SK-N-SH (cell line): ENCODE data around the gene GNG10. TPM values are rescaled to one million over a fixed set of nuclear protein-coding genes. Genes with fewer than 3 reads are reported as not detected.

Source experiments
- CTCF ChIA-PET: fragments of 300-600, 350-600 bp; formaldehyde crosslinking; extraction: SDS; loops from one replicate; lab custom pipeline; 2021; lab: Yijun Ruan, JAX
- POLR2A ChIA-PET: fragments of 350-600 bp; sonication (Branson Sonifier 250); formaldehyde crosslinking; extraction: SDS; loops from one replicate; lab custom pipeline; 2020; ENCODE audit warnings: antibody characterized with exemption, inconsistent platforms; lab: Yijun Ruan, JAX
- DNase-seq: peaks from one replicate; pipeline ENCODE4 v3.0.0; 2012
- H2AFZ ChIP-seq: fragments of 200-600 bp; sonication (generic); 2 replicates; pipeline ENCODE4 v1.8.1; 2016; ENCODE audit warnings: antibody characterized with exemption, mild to moderate bottlenecking, low read depth
- H3F3A ChIP-seq: fragments of 200-600 bp; sonication (generic); replicated peaks from 2 replicates; pipeline ENCODE3; 2016; ENCODE audit warnings: antibody characterized with exemption, mild to moderate bottlenecking; ENCODE audit not compliant: insufficient read depth
- H3K27ac ChIP-seq, 2 experiments: fragments of 200-500 bp in 1 of 2; fragments of 200-600 bp in 1 of 2; sonication (Bioruptor generic) in 1 of 2; sonication (generic), shearing (Covaris generic) in 1 of 2; 2 replicates each; pipeline versions ENCODE4 v1.5.1 to v1.6.1; 2014 to 2016; ENCODE audit warnings: low read depth in 2 of 2, inconsistent platforms in 1 of 2, low read length in 1 of 2, mild to moderate bottlenecking in 1 of 2, mixed read lengths in 1 of 2
- H3K27me3 ChIP-seq: fragments of 200-600 bp; sonication (generic), shearing (Covaris generic); 2 replicates; pipeline ENCODE4 v1.6.1; 2016; ENCODE audit warnings: mixed run types; ENCODE audit not compliant: insufficient read depth
- H3K36me3 ChIP-seq, 2 experiments: fragments of 200-500 bp in 1 of 2; fragments of 200-600 bp in 1 of 2; sonication (Bioruptor generic) in 1 of 2; sonication (generic) in 1 of 2; replicated peaks in 1 of 2; 2 replicates each; pipeline versions ENCODE3 to v1.5.1; 2014 to 2016; ENCODE audit warnings: low read length in 1 of 2, mild to moderate bottlenecking in 1 of 2; ENCODE audit not compliant: insufficient read depth in 2 of 2, control insufficient read depth in 1 of 2
- H3K4me1 ChIP-seq, 2 experiments: fragments of 200-500 bp in 1 of 2; fragments of 200-600 bp in 1 of 2; sonication (Bioruptor generic) in 1 of 2; sonication (generic), shearing (Covaris generic) in 1 of 2; 2 replicates each; pipeline versions ENCODE4 v1.5.1 to v1.6.1; 2014 to 2016; ENCODE audit warnings: low read depth in 1 of 2, low read length in 1 of 2, mixed run types in 1 of 2; ENCODE audit not compliant: insufficient read depth in 2 of 2, control insufficient read depth in 1 of 2
- H3K4me2 ChIP-seq: fragments of 200-600 bp; sonication (generic), shearing (Covaris generic); 2 replicates; pipeline ENCODE4 v1.6.1; 2017; ENCODE audit warnings: mixed run types
- H3K4me3 ChIP-seq, 2 experiments: fragments of 200-500 bp in 1 of 2; fragments of 200-600 bp in 1 of 2; sonication (Bioruptor generic) in 1 of 2; sonication (generic), shearing (Covaris generic) in 1 of 2; 2 replicates each; pipeline versions ENCODE4 v1.5.1 to v1.8.1; 2014 to 2016; ENCODE audit warnings: low read depth in 2 of 2, inconsistent platforms in 1 of 2, low read length in 1 of 2, mild to moderate bottlenecking in 1 of 2, mixed read lengths in 1 of 2, moderate library complexity in 1 of 2
- H3K79me2 ChIP-seq: fragments of 200-600 bp; sonication (generic); 2 replicates; pipeline ENCODE4 v1.8.1; 2017; ENCODE audit warnings: mild to moderate bottlenecking; ENCODE audit not compliant: insufficient read depth
- H3K9ac ChIP-seq: fragments of 200-600 bp; sonication (generic); 2 replicates; pipeline ENCODE4 v1.6.1; 2017; ENCODE audit warnings: mixed run types
- H3K9me2 ChIP-seq: fragments of 200-600 bp; sonication (generic); 2 replicates; pipeline ENCODE4 v1.6.1; 2017; ENCODE audit warnings: mixed run types
- H3K9me3 ChIP-seq: fragments of 200-600 bp; sonication (generic); 2 replicates; pipeline ENCODE4 v1.6.1; 2017; ENCODE audit warnings: mixed run types, mild to moderate bottlenecking, moderate library complexity
- H4K20me1 ChIP-seq: fragments of 200-600 bp; sonication (generic); 2 replicates; pipeline ENCODE4 v1.6.1; 2017; ENCODE audit warnings: mild to moderate bottlenecking, mixed run types; ENCODE audit not compliant: insufficient read depth
- CHD2 ChIP-seq: fragments of 150-350 bp; IDR thresholded peaks from 2 replicates; pipeline ENCODE4 v1.6.1; 2018; ENCODE audit warnings: low read length; ENCODE audit not compliant: partially characterized antibody
- FOSL2 ChIP-seq: IDR thresholded peaks from 2 replicates; pipeline ENCODE4 v1.4.0; 2012; ENCODE audit warnings: low read depth, mild to moderate bottlenecking, moderate library complexity, borderline replicate concordance
- FOXM1 ChIP-seq: IDR thresholded peaks from 2 replicates; pipeline ENCODE4 v1.4.0; 2012; ENCODE audit warnings: low read depth, mild to moderate bottlenecking
- MAX ChIP-seq: IDR thresholded peaks from 2 replicates; pipeline ENCODE4 v1.4.0; 2012; ENCODE audit warnings: low read depth
- MXI1 ChIP-seq: IDR thresholded peaks from 2 replicates; pipeline ENCODE4 v1.6.1; 2012; ENCODE audit warnings: mild to moderate bottlenecking, low read depth, low read length, improper control_type of control experiment
- NFIC ChIP-seq: IDR thresholded peaks from 2 replicates; pipeline ENCODE4 v1.4.0; 2012; ENCODE audit warnings: borderline replicate concordance
- RAD21 ChIP-seq: IDR thresholded peaks from 2 replicates; pipeline ENCODE4 v1.6.1; 2012; ENCODE audit warnings: mild to moderate bottlenecking, low read length
- RFX5 ChIP-seq: IDR thresholded peaks from 2 replicates; pipeline ENCODE4 v1.6.1; 2012; ENCODE audit warnings: mild to moderate bottlenecking, improper control_type of control experiment, low read length
- TAF1 ChIP-seq: IDR thresholded peaks from 2 replicates; pipeline ENCODE4 v1.6.1; 2012; ENCODE audit warnings: low read depth, mild to moderate bottlenecking, low read length, moderate library complexity, borderline replicate concordance
- TEAD4 ChIP-seq: IDR thresholded peaks from 2 replicates; pipeline ENCODE4 v1.4.0; 2012; ENCODE audit warnings: mild to moderate bottlenecking, borderline replicate concordance; ENCODE audit not compliant: insufficient read depth
- polyA plus RNA-seq, 3 experiments: library from polyadenylated mRNA; depleted of rRNA; stranded (reverse); fragments of >200 nt; gene quantifications; 2 replicates each; pipeline ENCODE4 v1.2.3, GENCODE V29; 2012
- TF ChIP-seq, protein P1 (sequence below): fragments of 150-350 bp; IDR thresholded peaks from 2 replicates; pipeline ENCODE4 v1.6.1; 2016; ENCODE audit warnings: mild to moderate bottlenecking, low read depth, low read length
- TF ChIP-seq, protein P2 (sequence below): IDR thresholded peaks from 2 replicates; pipeline ENCODE4 v1.6.1; 2012; ENCODE audit warnings: mild to moderate bottlenecking, low read depth, low read length, moderate library complexity
- TF ChIP-seq, protein P3 (sequence below): IDR thresholded peaks from 2 replicates; pipeline ENCODE4 v1.4.0; 2012; ENCODE audit warnings: low read depth, borderline replicate concordance

Gene GNG10
- polyA plus RNA-seq, 1 of the 3 experiments (the other 2 are of a cell fraction) = 57.7 TPM

GRCh38 chr9:111691672-111692329 lies 30.4 kb downstream of the GNG10 start (continued):
- TF ChIP-seq FOSL2 (no peak), MAX (no peak), CHD2 (no peak), FOXM1 (no peak)
- TF ChIP-seq, protein P1, sequence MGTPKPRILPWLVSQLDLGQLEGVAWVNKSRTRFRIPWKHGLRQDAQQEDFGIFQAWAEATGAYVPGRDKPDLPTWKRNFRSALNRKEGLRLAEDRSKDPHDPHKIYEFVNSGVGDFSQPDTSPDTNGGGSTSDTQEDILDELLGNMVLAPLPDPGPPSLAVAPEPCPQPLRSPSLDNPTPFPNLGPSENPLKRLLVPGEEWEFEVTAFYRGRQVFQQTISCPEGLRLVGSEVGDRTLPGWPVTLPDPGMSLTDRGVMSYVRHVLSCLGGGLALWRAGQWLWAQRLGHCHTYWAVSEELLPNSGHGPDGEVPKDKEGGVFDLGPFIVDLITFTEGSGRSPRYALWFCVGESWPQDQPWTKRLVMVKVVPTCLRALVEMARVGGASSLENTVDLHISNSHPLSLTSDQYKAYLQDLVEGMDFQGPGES = no peak
- TF ChIP-seq, all 33 proteins: peak for 3

DNA sequence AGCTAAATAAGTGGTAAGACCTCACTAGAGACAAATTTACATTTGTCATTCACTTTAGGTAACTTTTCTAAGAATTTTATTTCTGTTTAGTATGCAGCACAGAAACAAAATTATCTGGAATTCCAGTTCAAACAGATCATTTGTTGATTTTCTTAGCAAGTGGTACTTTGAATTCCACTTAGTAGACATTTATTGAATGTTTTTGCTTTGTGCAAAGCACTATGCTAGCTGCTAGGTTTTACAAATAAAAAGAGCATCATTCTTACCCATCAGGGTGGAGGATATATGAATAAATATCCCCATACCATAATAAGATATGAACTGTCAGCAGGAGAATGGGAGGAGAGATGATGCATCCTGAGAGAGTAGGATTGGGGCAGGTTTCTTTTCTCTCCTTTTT lies 35.4 kb downstream of the GNG10 start:
- Histone ChIP-seq H3K4me2 (no peak overlapping the region), H3K9ac (no peak overlapping the region), H3K9me3 (no peaks in the 10 kb centered on the region), H3K4me1 (no peaks in the 10 kb centered on the region; a peak in 1 of 4 replicates), H3F3A (no peaks in the 10 kb centered on the region), H3K36me3 (no peaks in the 10 kb centered on the region), H3K79me2 (no peaks in the 10 kb centered on the region), H3K27me3 (no peaks in the 10 kb centered on the region)
- TF ChIP-seq FOSL2 (no peak), TEAD4 (no peak), MXI1 (no peak), RAD21 (no peak), TAF1 (no peak), NFIC (no peak), RFX5 (no peak)
- TF ChIP-seq, protein P2, sequence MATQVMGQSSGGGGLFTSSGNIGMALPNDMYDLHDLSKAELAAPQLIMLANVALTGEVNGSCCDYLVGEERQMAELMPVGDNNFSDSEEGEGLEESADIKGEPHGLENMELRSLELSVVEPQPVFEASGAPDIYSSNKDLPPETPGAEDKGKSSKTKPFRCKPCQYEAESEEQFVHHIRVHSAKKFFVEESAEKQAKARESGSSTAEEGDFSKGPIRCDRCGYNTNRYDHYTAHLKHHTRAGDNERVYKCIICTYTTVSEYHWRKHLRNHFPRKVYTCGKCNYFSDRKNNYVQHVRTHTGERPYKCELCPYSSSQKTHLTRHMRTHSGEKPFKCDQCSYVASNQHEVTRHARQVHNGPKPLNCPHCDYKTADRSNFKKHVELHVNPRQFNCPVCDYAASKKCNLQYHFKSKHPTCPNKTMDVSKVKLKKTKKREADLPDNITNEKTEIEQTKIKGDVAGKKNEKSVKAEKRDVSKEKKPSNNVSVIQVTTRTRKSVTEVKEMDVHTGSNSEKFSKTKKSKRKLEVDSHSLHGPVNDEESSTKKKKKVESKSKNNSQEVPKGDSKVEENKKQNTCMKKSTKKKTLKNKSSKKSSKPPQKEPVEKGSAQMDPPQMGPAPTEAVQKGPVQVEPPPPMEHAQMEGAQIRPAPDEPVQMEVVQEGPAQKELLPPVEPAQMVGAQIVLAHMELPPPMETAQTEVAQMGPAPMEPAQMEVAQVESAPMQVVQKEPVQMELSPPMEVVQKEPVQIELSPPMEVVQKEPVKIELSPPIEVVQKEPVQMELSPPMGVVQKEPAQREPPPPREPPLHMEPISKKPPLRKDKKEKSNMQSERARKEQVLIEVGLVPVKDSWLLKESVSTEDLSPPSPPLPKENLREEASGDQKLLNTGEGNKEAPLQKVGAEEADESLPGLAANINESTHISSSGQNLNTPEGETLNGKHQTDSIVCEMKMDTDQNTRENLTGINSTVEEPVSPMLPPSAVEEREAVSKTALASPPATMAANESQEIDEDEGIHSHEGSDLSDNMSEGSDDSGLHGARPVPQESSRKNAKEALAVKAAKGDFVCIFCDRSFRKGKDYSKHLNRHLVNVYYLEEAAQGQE = no peak
- TF ChIP-seq, protein P3, sequence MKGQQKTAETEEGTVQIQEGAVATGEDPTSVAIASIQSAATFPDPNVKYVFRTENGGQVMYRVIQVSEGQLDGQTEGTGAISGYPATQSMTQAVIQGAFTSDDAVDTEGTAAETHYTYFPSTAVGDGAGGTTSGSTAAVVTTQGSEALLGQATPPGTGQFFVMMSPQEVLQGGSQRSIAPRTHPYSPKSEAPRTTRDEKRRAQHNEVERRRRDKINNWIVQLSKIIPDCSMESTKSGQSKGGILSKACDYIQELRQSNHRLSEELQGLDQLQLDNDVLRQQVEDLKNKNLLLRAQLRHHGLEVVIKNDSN = no peak
- TF ChIP-seq, all 33 proteins: peak for 0
- Histone ChIP-seq H2AFZ (no peak overlapping the region), H3K4me3 (no peak overlapping the region), H4K20me1 (no peaks in the 10 kb centered on the region), H3K27ac (no peak overlapping the region), H3K9me2 (no peaks in the 10 kb centered on the region)
- no peak for DNase-seq
- ChIA-PET POLR2A (no interaction called here), CTCF (interaction anchor here (0.8 kb wide), 1 partner anchor 98 kb away, joined by 3 read pairs; no protein-coding TSS in a partner anchor)
